GM19328 (cell line): Measurements from ENCODE around the gene SLC43A1.

Experiments
- ATAC-seq: cut with Tn5 transposase; IDR thresholded peaks from one replicate; pipeline ENCODE4 v1.9.1; 2021; ENCODE audit warnings: mild to moderate bottlenecking, moderate library complexity; ENCODE audit not compliant: unreplicated experiment

The SLC43A1 gene

GRCh38 chr11:57434640-57435546 is 80.6 kb downstream of the SLC43A1 start:
- no peak for ATAC-seq
